ENCODE measurements around the gene FBXL3. TPM values are rescaled to one million over a fixed set of nuclear protein-coding genes. Genes with fewer than 3 reads are reported as not detected.
"Not testable (repeated sequence)": the region's sequence is repeated elsewhere in the genome, so short reads cannot be mapped to it uniquely, and the experiment has no call there.

Gene FBXL3
- total RNA-seq, 2 donors from 2014 or later, result 26.1 to 35.5 TPM

GRCh38 chr13:76969488-76970365 lies 57.2 kb downstream of the FBXL3 start:
- Mint-ChIP-seq H3K4me1 (ENCODE audit: low read depth in 2 of 2) (peaks cover 0 to 3% of the 10 kb centered on the region in 2 donors), H3K27me3 (peaks cover 52 to 71% of the 10 kb centered on the region in 2 donors), H3K9me3 (no peaks in the 10 kb centered on the region), H3K27ac (no peak overlapping the region), H3K4me3 (no peak overlapping the region), H3K36me3 (no peaks in the 10 kb centered on the region)
- ATAC-seq (no peak), DNase-seq (ENCODE audit: low spot score) (no peak)

- Mint-ChIP-seq H3K4me3 (no peak overlapping the region), H3K36me3 (no peaks in the 10 kb centered on the region), H3K4me1 (ENCODE audit: low read depth in 2 of 2) (peaks cover 0 to 3% of the 10 kb centered on the region in 2 donors), H3K9me3 (no peaks in the 10 kb centered on the region), H3K27me3 (peaks cover 43 to 58% of the 10 kb centered on the region in 2 donors), H3K27ac (no peak overlapping the region)
- ATAC-seq, result no peak
- no peak for DNase-seq (ENCODE audit: low spot score)
Observed at GRCh38 chr13:76968041-76968440, 58.9 kb downstream of the FBXL3 start.

DNA sequence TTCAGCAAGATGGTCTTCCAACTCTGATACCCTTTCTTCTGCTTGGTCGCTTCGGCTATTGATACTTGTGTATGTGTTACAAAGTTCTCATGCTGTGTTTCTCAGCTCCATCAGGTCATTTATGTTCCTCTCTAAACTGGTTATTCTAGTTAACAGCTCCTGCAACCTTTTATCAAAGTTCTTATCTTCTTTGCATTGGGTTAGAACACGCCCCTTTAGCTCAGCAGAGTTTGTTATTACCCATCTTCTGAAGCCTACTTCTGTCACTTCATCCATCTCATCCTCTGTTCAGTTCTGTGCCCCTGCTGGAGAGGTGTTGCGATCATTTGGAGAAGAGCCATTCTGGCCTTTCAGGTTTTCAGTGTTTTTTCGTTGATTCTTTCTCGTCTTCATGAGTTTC lies 59.9 kb downstream of the FBXL3 start:
- DNase-seq (ENCODE audit: low spot score) (no peak), ATAC-seq (no peak)
- Mint-ChIP-seq H3K4me1 (ENCODE audit: low read depth in 2 of 2) (peaks cover 0 to 2% of the 10 kb centered on the region in 2 donors), H3K9me3 (no peaks in the 10 kb centered on the region), H3K36me3 (no peaks in the 10 kb centered on the region), H3K4me3 (no peak overlapping the region), H3K27ac (no peak overlapping the region), H3K27me3 (peaks cover 41 to 59% of the 10 kb centered on the region in 2 donors)

DNA sequence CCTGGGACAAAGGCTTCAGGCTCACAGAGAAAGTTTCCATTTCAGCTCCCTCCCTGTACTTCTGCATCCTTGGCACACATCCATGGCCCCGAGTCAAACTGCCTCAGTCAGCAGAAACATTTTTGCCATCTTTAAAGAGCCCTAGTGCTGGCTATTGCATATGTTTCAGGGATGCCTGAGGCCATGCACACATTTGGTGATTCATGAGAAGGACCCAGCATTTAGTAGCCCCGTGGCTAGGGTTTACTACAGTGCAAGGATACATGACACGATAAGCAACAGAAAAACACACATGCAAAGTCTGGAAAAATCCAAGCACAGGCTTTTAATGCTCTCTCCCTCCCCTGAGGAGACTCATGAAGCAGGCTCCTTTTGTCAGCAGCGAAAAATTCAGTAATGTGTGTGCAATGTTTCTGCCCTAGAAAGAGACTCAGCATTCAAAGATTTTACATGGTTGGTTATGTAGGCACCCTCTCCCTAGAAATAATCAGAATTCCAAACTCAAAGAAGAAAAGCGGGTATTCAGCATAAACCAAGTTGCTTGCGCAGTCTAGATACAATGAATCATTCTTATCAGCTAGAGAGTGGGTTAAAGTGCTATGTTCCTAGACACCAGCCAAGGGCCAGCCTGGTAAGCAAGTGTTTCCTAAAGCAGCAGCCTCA lies 61.1 kb downstream of the FBXL3 start:
- Mint-ChIP-seq H3K4me3 (no peak overlapping the region), H3K9me3 (peaks cover 3% of the 10 kb centered on the region), H3K27me3 (peaks cover 30 to 55% of the 10 kb centered on the region in 2 donors), H3K36me3 (peaks cover under 1% of the 10 kb centered on the region), H3K27ac (no peak overlapping the region), H3K4me1 (ENCODE audit: low read depth in 2 of 2) (no peaks in the 10 kb centered on the region)
- ATAC-seq, result no peak
- DNase-seq (ENCODE audit: low spot score), result no peak

DNA sequence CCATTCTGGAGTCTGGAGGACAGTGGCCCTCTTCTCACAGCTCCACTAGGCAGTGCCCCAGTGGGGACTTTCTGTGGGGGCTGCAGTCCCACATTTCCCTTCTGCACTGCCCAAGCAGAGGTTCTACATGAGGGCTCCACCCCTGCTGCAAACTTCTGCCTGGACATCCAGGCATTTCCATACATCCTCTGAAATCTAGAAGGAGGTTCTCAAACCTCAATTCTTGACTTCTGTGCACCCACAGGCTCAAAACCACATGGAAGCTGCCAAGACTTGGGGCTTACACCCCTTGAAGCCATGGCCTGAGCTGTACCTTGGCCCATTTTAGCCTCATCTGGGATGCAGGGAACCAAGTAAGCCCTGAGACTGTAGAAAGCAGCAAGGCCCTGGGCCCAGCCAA lies 67.2 kb downstream of the FBXL3 start:
- not testable (repeated sequence) for H3K4me1 Mint-ChIP-seq (ENCODE audit: low read depth in 2 of 2); H3K9me3 Mint-ChIP-seq; H3K27ac Mint-ChIP-seq; ATAC-seq; DNase-seq (ENCODE audit: low spot score); H3K4me3 Mint-ChIP-seq
- peaks cover 14% of the 10 kb centered on the region for H3K36me3 Mint-ChIP-seq
- peaks cover 24 to 36% of the 10 kb centered on the region in 2 donors for H3K27me3 Mint-ChIP-seq

GRCh38 chr13:76958841-76959432 lies 68.0 kb downstream of the FBXL3 start:
- H3K4me3 Mint-ChIP-seq, result no peak overlapping the region
- peaks cover 14% of the 10 kb centered on the region for H3K36me3 Mint-ChIP-seq
- ATAC-seq (no peak), DNase-seq (ENCODE audit: low spot score) (no peak)
- no peaks in the 10 kb centered on the region for H3K4me1 Mint-ChIP-seq (ENCODE audit: low read depth in 2 of 2)
- H3K27me3 Mint-ChIP-seq, result peaks cover 21 to 36% of the 10 kb centered on the region in 2 donors
- no peak overlapping the region for H3K27ac Mint-ChIP-seq
- H3K9me3 Mint-ChIP-seq, result peaks cover 10% of the 10 kb centered on the region

GRCh38 chr13:76955661-76956060 lies 71.3 kb downstream of the FBXL3 start:
- Mint-ChIP-seq H3K4me1 (ENCODE audit: low read depth in 2 of 2) (no peaks in the 10 kb centered on the region), H3K36me3 (peaks cover 11% of the 10 kb centered on the region), H3K9me3 (peaks cover 5% of the 10 kb centered on the region), H3K27ac (no peak overlapping the region), H3K27me3 (peaks cover 29 to 32% of the 10 kb centered on the region in 2 donors), H3K4me3 (no peak overlapping the region)
- no peak for ATAC-seq
- DNase-seq (ENCODE audit: low spot score), result no peak

Other genes with a start within 250 kb of the FBXL3 start
- under 1 TPM; 0.39 to 0.76 TPM for gene KCTD12, start 140.8 kb downstream of the FBXL3 start, total RNA-seq
- not detected for gene ACOD1, start 78.6 kb downstream of the FBXL3 start, total RNA-seq
- 1 to 10 TPM; 6.1 to 8.3 TPM for gene CLN5, start 35.1 kb downstream of the FBXL3 start, total RNA-seq

Measured in natural killer cell treated with Interleukin-12 subunit alpha and Interleukin-12 subunit beta and Interleukin-15 and Interleukin-18, amount 100 ng/mL, for 72 hours (primary cell).